Activated CD4-positive, alpha-beta T cell treated with anti-CD3 and anti-CD28 coated beads, Interleukin-2, amount 10 ng/mL, durations not matched to agents 24 days and 14 days (primary cell): ENCODE data around the gene SUSD3. TPM values are rescaled to one million over a fixed set of nuclear protein-coding genes. Genes with fewer than 3 reads are reported as not detected.
"Not testable (repeated sequence)": the region's sequence is repeated elsewhere in the genome, so short reads cannot be mapped to it uniquely, and the experiment has no call there.

Source experiments
- DNase-seq: peaks from one replicate; pipeline ENCODE4 v3.0.0; 2022
- H3K27ac Mint-ChIP-seq: one replicate; pipeline ENCODE4 v1.8.0; 2022; ENCODE audit warnings: mild to moderate bottlenecking, mixed read lengths
- H3K27me3 Mint-ChIP-seq: one replicate; pipeline ENCODE4 v1.8.0; 2022; ENCODE audit warnings: mixed read lengths
- H3K36me3 Mint-ChIP-seq: one replicate; pipeline ENCODE4 v1.8.0; 2022; ENCODE audit warnings: low read depth, mild to moderate bottlenecking, mixed read lengths
- H3K4me1 Mint-ChIP-seq: one replicate; pipeline ENCODE4 v1.8.0; 2021; ENCODE audit warnings: mixed read lengths
- H3K4me3 Mint-ChIP-seq: one replicate; pipeline ENCODE4 v1.8.0; 2022; ENCODE audit warnings: mild to moderate bottlenecking, moderate library complexity, mixed read lengths
- H3K9me3 Mint-ChIP-seq: one replicate; pipeline ENCODE4 v1.8.0; 2021; ENCODE audit warnings: mixed read lengths
- intact Hi-C: fragments of 100-400 bp; cut with micrococcal nuclease; formaldehyde crosslinking; loops from one replicate; pipeline ENCODE4 v1.15.1; 2023
- total RNA-seq: library from RNA; stranded (reverse); gene quantifications from 2 replicates; pipeline ENCODE4 v1.2.3, GENCODE V29; 2022

SUSD3 gene
- total RNA-seq, 1 donor from 2014 or later, result 38.3 TPM

- no peak for DNase-seq
- peaks cover 12% of the 10 kb centered on the region for H3K36me3 Mint-ChIP-seq
- H3K27ac Mint-ChIP-seq, result no peak overlapping the region
- no peaks in the 10 kb centered on the region for H3K9me3 Mint-ChIP-seq
- intact Hi-C loops, result no loop called here
- H3K4me3 Mint-ChIP-seq, result no peak overlapping the region
- H3K27me3 Mint-ChIP-seq, result no peaks in the 10 kb centered on the region
- peaks cover 12% of the 10 kb centered on the region for H3K4me1 Mint-ChIP-seq
Observed at GRCh38 chr9:93114169-93114983, 55.9 kb downstream of the SUSD3 start.

- Mint-ChIP-seq H3K9me3 (no peaks in the 10 kb centered on the region), H3K36me3 (peaks cover 15% of the 10 kb centered on the region), H3K27me3 (no peaks in the 10 kb centered on the region), H3K27ac (peak overlapping the region; percentile 80), H3K4me3 (no peak overlapping the region), H3K4me1 (peaks cover 18% of the 10 kb centered on the region)
- no peak for DNase-seq
- intact Hi-C loops, result no loop called here
Observed at GRCh38 chr9:93114984-93115335, 56.5 kb downstream of the SUSD3 start.

GRCh38 chr9:93115486-93116071 is 57.1 kb downstream of the SUSD3 start:
- H3K27ac Mint-ChIP-seq, result no peak overlapping the region
- no peak for DNase-seq
- no peak overlapping the region for H3K4me3 Mint-ChIP-seq
- H3K9me3 Mint-ChIP-seq, result no peaks in the 10 kb centered on the region
- H3K36me3 Mint-ChIP-seq, result peaks cover 21% of the 10 kb centered on the region
- intact Hi-C loops, result no loop called here
- H3K27me3 Mint-ChIP-seq, result no peaks in the 10 kb centered on the region
- H3K4me1 Mint-ChIP-seq, result peaks cover 24% of the 10 kb centered on the region

GRCh38 chr9:93116072-93116961 is 57.8 kb downstream of the SUSD3 start:
- Mint-ChIP-seq H3K9me3 (no peaks in the 10 kb centered on the region), H3K4me1 (peaks cover 24% of the 10 kb centered on the region), H3K27ac (no peak overlapping the region), H3K36me3 (peaks cover 16% of the 10 kb centered on the region), H3K27me3 (no peaks in the 10 kb centered on the region), H3K4me3 (no peak overlapping the region)
- no peak for DNase-seq
- intact Hi-C loops, result no loop called here

GRCh38 chr9:93117521-93117920 is 59.0 kb downstream of the SUSD3 start:
- H3K9me3 Mint-ChIP-seq, H3K4me3 Mint-ChIP-seq, DNase-seq, H3K27me3 Mint-ChIP-seq, intact Hi-C loops: not testable (repeated sequence)
- peaks cover 24% of the 10 kb centered on the region for H3K36me3 Mint-ChIP-seq
- H3K4me1 Mint-ChIP-seq, result peaks cover 24% of the 10 kb centered on the region
- peak overlapping the region; percentile 15 for H3K27ac Mint-ChIP-seq

GRCh38 chr9:93117924-93118862 is 59.7 kb downstream of the SUSD3 start:
- Mint-ChIP-seq H3K4me3 (no peak overlapping the region), H3K27ac (peak overlapping the region; percentile 31), H3K36me3 (peaks cover 28% of the 10 kb centered on the region), H3K27me3 (no peaks in the 10 kb centered on the region), H3K4me1 (peaks cover 24% of the 10 kb centered on the region), H3K9me3 (no peaks in the 10 kb centered on the region)
- DNase-seq, result no peak
- intact Hi-C loops, result no loop called here

GRCh38 chr9:93118863-93119702 is 60.6 kb downstream of the SUSD3 start:
- Mint-ChIP-seq H3K27me3 (no peaks in the 10 kb centered on the region), H3K36me3 (peaks cover 35% of the 10 kb centered on the region), H3K27ac (peak overlapping the region; percentile 48), H3K9me3 (no peaks in the 10 kb centered on the region), H3K4me3 (no peak overlapping the region), H3K4me1 (peaks cover 24% of the 10 kb centered on the region)
- intact Hi-C loops, result no loop called here
- no peak for DNase-seq

- Mint-ChIP-seq H3K4me1 (peaks cover 24% of the 10 kb centered on the region), H3K36me3 (peaks cover 40% of the 10 kb centered on the region), H3K9me3 (no peaks in the 10 kb centered on the region), H3K27me3 (no peaks in the 10 kb centered on the region), H3K27ac (peak overlapping the region; percentile 45), H3K4me3 (no peak overlapping the region)
- no peak for DNase-seq
- intact Hi-C loops, result no loop called here
Observed at GRCh38 chr9:93119703-93119952, 61.1 kb downstream of the SUSD3 start.

GRCh38 chr9:93119953-93120845 is 61.7 kb downstream of the SUSD3 start:
- peak overlapping the region; percentile 45 for H3K27ac Mint-ChIP-seq
- no peaks in the 10 kb centered on the region for H3K9me3 Mint-ChIP-seq
- H3K4me1 Mint-ChIP-seq, result peaks cover 21% of the 10 kb centered on the region
- H3K27me3 Mint-ChIP-seq, result no peaks in the 10 kb centered on the region
- peak; percentile 78 for DNase-seq
- H3K36me3 Mint-ChIP-seq, result peaks cover 45% of the 10 kb centered on the region
- intact Hi-C loops, result no loop called here
- no peak overlapping the region for H3K4me3 Mint-ChIP-seq

- no peak for DNase-seq
- peaks cover 23% of the 10 kb centered on the region for H3K4me1 Mint-ChIP-seq
- no peak overlapping the region for H3K4me3 Mint-ChIP-seq
- peaks cover 49% of the 10 kb centered on the region for H3K36me3 Mint-ChIP-seq
- no peaks in the 10 kb centered on the region for H3K9me3 Mint-ChIP-seq
- no peaks in the 10 kb centered on the region for H3K27me3 Mint-ChIP-seq
- no peak overlapping the region for H3K27ac Mint-ChIP-seq
- intact Hi-C loops, result no loop called here
Observed at GRCh38 chr9:93120846-93121315, 62.4 kb downstream of the SUSD3 start.

- Mint-ChIP-seq H3K27ac (no peak overlapping the region), H3K4me1 (peaks cover 29% of the 10 kb centered on the region), H3K9me3 (no peaks in the 10 kb centered on the region), H3K4me3 (no peak overlapping the region), H3K27me3 (no peaks in the 10 kb centered on the region), H3K36me3 (peaks cover 55% of the 10 kb centered on the region)
- DNase-seq, result no peak
- intact Hi-C loops, result no loop called here
Observed at GRCh38 chr9:93121316-93122241, 63.1 kb downstream of the SUSD3 start.
